ENCODE measurements around the gene ALDH4A1.
"Not testable (repeated sequence)": the region's sequence is repeated elsewhere in the genome, so short reads cannot be mapped to it uniquely, and the experiment has no call there.

Gene ALDH4A1

DNA sequence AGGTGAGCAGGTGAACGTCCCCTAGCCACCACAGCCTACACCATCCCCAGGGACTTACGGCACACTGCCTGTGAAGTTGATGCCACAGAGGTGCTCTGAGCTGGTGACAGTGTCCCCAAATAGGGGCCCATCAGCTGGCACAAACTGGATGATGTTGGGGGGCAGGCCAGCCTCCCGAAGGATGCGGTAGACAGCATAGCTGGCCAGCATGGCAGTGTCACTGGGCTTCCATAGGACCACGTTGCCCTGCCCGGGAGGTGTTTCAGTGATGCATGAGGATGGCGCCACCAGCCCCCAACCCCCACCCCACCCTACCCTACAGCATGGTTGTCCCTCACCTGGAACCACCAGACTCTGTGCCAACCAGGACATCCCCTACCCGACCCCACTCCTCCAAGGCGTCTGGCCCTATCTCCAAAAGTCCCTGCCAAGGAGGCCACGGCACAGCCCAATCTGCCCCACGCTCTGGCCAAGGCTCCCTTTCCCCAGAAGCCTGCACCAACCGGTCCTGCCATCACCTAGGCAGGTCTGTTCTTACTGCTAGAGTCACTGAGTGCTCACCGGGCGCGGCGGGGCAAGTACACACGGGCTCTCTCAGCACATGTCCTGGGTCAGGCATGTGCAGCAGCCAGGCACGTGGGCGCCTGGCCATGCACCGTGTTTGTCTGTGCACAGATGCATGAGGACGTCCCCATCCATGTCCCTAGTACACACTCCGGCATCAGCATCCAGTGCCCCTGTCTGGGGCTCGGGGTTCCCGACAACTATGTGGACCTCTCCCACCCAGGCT, 20.5 kb downstream of the ALDH4A1 start:
- DNase-seq (ENCODE audit: low read depth), result no peak
- H3K4me3 ChIP-seq (ENCODE audit: low read depth, low read length), result no peak overlapping the region

DNA sequence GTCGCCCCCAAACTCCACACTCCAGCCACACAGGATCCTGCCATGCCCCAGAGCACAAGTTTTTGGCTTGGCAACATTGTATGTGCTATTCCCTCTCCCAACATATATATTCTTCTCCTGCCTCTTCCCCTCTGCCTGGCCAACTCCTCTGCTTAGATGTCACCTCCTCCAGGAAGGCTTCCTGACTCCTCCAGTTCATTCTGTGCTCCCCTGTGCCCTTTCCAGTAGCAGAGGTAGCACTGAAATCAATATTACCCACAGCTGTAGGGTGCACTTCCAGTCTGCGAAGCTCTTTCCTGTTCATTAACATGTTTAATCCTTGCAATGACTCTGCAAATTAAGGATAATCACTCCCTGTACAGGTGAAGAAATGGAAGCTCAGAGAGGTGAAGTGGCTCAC, 21.2 kb downstream of the ALDH4A1 start:
- DNase-seq (ENCODE audit: low read depth), result no peak
- H3K4me3 ChIP-seq (ENCODE audit: low read depth, low read length), result no peak overlapping the region

DNA sequence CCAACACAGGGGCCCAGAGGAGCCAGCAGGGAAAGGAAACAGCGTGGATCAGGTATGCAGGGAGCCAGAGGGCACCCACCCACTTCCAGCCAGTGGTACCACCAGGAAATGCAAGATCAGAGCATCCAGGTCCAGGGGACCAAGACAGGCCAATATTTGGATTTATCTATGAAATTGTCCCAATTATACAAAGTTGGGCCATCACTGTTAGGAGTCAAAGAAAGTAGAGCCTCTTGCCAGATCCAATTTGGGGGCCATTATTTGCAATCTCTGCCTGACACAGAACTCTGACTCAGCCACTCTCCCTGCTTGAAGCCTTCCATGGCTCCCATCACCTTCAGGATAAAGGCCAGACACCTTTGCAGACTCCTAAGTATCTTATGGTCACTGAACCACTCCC, 21.8 kb downstream of the ALDH4A1 start:
- H3K4me3 ChIP-seq (ENCODE audit: low read depth, low read length), result no peak overlapping the region
- DNase-seq (ENCODE audit: low read depth), result no peak

DNA sequence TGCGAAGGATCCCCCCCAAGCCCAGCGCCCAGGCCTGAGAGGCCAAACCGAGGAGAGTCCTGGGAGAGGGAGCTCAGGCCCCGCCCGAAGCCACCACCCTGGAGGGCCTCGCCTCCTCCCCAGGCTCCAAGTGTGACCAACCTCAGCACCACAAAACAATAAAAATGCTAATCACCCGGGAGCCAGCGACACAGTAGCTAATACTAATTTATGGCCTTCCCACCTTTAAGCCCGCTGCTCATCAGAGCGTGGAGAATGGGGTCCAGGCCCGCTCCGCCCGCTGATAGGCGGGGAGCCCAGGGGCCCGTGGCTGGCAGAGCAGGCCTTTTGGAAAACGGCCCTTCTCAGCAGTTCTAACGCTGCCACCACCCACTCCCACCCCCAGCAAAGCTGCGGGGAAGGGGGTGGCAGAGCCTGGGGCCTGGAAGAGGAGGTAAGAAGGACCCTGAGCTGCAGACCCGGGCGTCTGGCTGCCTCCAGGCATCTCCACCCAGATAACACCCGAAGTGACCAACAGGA, 22.5 kb downstream of the ALDH4A1 start:
- H3K4me3 ChIP-seq (ENCODE audit: low read depth, low read length), result no peak overlapping the region
- DNase-seq (ENCODE audit: low read depth), result no peak

DNA sequence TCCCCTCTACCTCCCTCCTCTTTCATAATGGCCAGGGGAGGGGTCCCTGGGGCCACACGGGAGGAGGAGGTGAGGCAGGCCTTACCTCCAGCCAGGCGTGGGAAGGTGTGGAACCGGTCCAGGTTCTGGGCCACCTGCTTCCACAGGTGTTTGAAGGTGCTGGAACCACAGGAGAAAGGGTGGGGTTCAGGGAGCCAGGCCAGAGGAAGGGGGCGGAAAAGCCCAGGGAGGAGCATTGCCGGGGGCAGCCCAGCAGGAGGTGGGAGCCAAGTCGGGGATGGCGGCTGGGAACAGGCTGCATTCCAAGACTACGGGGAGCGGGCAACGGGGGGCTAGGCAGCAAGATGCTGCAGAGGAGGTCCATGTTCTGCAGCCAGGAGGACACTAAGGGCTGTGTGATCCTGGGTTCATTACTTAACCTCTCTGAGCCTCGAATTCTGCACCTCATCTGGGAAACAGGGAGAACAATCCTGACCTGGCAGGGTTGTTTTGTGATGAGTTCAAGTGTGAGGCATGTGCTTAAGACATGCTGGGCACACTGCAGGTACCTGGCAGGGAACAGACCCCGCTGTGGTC, 23.1 kb downstream of the ALDH4A1 start:
- DNase-seq (ENCODE audit: low read depth), result no peak
- H3K4me3 ChIP-seq (ENCODE audit: low read depth, low read length), result no peak overlapping the region

DNA sequence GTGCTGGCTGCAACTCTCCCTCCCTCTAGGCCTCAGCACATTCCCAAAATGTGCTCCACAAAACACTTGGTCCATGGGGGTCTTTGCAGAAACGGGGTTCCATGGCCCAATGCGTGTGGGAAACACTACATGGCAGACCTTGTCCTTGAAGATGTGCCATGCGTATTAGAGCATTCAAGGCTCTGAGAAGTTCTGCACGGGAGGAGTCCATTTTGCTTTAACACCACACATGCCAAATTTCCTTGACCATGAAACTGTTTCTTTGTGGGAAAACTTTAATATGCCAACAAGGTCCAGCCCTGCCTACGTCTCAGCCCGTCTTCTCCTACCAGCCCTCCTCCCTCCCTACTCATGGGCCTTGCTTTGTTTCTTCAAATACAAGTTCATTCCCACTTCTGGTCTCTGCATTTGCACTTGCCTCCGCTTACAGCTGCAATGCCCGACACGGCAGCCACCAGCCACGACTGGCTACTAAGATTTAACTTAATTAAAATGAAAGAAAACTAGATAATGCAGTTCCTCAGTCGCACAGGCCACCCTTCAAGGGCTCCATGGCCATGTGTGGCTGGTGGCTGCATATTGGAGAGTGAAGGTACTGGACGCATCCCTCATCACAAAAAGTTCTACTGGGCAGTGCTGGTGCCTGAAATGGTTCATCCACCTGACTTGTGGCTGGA, 23.7 kb downstream of the ALDH4A1 start:
- no peak overlapping the region for H3K4me3 ChIP-seq (ENCODE audit: low read depth, low read length)
- DNase-seq (ENCODE audit: low read depth), result no peak

DNA sequence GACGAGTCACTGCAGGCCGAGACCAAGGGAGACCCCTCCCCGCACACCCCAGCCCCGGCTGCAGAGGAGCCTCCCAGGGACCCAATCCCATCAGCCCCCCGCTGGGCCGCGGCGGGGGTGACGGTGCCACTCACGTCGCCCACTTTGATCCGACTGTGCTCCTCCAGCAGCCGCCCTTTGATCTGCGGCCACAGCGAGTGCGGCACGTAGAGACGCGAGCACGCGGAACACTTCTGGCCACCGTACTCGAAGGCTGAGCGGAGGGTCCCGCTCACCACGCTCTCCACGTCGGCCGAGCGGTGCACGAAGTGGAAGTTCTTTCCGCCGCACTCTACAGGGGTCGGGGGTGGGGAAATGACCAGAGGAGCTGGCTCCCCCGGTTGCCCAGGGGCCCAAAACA, 25.1 kb downstream of the ALDH4A1 start:
- no peak overlapping the region for H3K4me3 ChIP-seq (ENCODE audit: low read depth, low read length)
- no peak for DNase-seq (ENCODE audit: low read depth)

DNA sequence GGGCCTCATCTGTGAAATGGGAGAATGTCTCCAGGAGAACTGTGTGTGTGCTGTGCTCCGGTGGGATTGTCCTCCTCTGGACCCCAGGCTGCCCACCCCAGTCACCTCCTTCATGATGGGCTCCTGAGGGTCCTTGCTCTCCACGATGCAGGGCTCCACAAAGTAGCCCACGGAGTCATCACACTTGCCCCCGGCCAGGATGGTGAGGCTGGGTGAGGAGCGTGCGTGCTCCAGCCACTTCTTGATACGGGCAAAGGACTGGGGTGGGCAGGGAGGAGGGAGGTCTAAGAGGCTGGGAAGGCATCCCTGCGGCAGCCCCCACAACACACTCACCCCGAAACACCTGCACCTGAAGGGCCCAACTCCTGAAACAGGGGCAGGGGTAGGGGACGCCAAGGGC, 26.1 kb downstream of the ALDH4A1 start:
- no peak overlapping the region for H3K4me3 ChIP-seq (ENCODE audit: low read depth, low read length)
- no peak for DNase-seq (ENCODE audit: low read depth)

DNA sequence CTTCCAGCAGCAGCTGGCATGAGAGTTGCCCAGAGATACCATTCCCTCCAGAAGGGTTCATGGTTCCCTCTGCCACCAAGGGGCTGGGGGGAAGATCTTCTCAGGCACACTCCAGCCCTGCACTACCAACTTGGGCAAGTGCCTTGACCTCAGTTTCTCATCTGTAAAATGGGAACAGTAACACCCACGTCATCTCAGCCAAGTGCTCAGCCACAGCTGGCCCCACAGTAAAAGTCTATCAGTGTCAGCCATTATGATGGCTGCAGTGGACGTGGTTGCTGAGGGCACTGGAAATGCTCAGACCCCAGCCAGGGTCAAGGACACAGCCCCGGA, 26.6 kb downstream of the ALDH4A1 start:
- DNase-seq (ENCODE audit: low read depth), result no peak
- no peak overlapping the region for H3K4me3 ChIP-seq (ENCODE audit: low read depth, low read length)

DNA sequence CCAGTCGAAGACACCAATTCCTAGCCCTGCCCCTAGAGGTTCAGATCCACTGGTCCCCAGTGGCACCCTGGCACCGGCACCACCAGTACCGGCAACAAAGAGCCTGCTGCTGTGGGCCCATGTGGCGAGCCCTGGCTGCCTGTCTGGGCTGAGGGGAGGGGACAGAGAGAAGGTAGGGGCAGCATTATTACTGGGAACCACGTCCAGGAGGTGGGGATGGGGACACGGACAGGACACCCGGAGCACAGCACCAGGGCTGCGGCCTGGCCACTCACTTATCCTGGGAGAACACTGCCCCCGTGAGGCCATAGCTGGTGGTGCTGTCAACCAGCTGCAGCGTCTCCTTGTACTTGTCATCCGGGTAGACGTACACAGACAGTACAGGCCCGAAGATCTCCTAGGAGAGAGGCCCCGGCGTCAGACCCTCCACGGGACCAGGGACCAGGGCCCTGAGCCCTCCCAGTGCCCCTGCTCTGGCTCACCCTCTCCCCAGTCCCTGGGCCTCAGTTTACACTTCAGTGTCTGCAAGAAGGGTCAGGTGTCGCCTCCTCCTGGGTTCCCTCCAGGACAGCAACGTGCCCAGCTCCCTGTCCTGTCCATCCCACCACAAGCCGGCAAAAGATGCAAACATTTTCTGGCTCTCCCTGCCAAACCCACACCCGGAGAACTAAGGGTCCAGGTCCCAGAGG, 27.1 kb downstream of the ALDH4A1 start:
- no peak overlapping the region for H3K4me3 ChIP-seq (ENCODE audit: low read depth, low read length)
- DNase-seq (ENCODE audit: low read depth), result peak; percentile 45

DNA sequence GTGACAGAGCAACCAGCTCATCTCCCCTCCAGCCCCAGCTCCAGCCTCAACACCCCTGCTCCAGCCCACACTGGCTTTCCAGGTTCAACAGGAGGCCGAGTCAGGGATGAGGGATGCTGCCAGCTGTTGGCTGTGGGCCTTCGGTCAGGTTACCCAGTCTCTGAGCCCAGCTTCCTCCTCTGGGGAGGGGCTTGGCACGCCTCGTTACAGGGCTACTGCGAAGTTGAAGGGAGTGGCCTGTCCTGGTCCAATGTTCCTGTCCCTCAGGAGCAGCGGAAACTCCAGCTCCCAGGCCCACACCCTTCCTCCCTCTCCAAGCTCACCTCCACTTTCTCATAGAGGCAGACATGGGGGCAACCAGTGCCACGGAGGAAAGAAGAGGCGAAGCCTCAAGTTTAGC, 27.8 kb downstream of the ALDH4A1 start:
- no peak for DNase-seq (ENCODE audit: low read depth)
- no peak overlapping the region for H3K4me3 ChIP-seq (ENCODE audit: low read depth, low read length)

DNA sequence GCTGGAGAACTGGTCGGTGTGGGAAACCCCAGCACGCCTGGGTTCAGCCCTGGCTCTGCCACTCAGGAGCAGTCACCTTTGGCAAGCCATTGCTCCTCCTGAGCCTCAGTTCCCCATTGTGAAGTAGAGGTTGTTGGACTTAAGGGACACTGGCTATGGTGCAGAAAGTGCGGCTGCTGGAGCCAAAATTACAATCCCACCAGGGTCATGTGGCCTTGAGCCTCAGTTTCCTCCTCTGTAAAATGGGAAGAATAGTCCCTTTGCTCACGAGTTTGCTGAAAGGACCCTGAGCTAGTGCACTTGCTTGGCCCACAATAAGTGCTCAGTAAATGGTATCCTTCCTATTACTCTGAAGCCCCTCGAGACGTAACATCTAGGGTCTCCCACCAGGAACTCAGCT, 28.3 kb downstream of the ALDH4A1 start:
- H3K4me3 ChIP-seq (ENCODE audit: low read depth, low read length), result no peak overlapping the region
- DNase-seq (ENCODE audit: low read depth), result no peak

DNA sequence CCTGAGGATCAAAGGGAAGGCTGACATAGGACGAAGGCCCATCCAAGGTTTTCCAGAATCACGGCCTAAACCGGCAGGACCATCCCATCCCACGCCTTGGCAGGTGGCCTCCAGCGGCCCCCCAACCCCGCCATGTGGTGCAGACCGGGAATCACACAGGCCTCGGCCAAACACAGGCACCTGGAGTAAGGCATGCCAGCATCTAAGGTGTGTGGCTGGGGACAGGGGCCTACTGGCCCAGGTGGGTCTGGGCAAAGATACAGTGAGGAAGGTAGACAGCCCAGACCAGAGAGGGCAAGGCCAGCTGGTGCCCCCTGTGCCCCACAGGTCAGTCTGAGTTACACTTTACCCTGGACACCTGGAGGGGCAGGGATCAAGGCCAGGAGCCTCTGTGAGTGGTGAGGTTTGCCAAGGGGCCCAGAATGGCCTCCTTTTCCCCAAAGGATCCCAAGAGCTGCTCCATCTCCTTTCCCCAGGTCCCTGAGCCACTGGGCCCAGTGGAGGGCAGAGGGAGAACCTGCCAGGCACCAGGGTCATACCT, 30.2 kb downstream of the ALDH4A1 start:
- no peak for DNase-seq (ENCODE audit: low read depth)

DNA sequence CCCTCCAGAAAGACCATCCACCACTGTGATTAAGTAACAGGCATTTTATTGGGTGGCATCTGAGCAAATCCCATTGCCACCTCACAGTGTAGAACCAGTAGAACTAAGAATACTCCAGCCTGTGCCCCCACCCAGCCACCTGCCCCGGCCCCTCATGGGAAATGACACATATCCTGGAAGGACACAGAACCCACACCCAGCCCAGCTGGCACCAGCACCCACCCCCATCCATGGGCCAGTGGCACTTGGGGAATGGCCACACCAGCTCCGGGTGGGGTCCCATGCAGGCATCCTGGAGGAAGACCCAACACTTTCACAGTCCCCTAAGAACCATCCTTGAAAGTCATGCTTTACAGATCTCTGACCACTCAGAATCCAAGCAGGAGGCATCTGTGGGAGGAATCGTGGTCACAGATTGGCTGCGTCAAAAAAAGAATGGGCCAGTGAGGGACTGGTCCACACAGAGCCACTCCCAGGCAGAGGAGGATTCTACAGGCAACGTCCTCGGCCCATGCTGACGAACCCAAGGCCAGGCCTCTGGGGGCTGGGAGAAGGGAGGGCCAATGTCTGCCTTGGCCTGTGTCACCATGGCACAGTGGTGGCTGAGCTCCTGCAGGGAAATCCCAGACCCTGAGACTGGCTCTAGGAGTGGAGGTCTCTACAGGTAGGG, 30.8 kb downstream of the ALDH4A1 start:
- no peak for DNase-seq (ENCODE audit: low read depth)
- no peak overlapping the region for H3K4me3 ChIP-seq (ENCODE audit: low read depth, low read length)

More for the DNA sequence above, 30.2 kb downstream of the ALDH4A1 start:
- H3K4me3 ChIP-seq (ENCODE audit: low read depth, low read length), result no peak overlapping the region

DNA sequence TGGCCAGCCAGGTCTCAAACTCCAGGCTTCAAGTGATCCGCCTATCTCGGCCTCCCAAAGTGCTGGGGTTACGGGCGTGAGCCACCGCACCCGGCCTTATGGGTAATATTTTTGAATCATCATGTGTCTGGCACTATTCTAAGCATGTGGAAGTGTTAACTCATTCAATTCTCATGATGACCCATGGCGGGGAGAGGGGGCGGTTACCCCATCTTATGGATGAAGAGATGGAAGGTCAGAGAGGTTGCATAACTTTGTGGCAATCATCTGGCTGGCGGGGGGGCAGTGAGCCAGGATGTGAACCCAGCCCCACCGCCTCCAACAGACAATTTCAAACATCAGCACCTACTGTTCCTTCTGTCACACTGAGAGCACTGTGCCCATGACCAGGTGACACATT, 31.4 kb downstream of the ALDH4A1 start:
- no peak for DNase-seq (ENCODE audit: low read depth)
- H3K4me3 ChIP-seq (ENCODE audit: low read depth, low read length), result no peak overlapping the region

DNA sequence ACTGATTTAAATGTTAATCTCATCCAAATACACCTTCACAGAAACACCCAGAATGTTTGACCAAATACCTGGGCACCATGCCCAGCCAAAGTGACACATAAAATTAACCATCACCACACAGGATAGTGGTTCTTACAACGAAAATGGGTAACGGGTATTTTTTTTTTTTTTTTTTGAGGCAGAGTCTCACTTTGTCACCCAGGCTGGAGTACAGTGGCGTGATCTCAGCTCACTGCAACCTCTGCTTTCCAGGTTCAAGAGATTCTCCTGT, 31.8 kb downstream of the ALDH4A1 start:
- H3K4me3 ChIP-seq (ENCODE audit: low read depth, low read length); DNase-seq (ENCODE audit: low read depth): not testable (repeated sequence)

DNA sequence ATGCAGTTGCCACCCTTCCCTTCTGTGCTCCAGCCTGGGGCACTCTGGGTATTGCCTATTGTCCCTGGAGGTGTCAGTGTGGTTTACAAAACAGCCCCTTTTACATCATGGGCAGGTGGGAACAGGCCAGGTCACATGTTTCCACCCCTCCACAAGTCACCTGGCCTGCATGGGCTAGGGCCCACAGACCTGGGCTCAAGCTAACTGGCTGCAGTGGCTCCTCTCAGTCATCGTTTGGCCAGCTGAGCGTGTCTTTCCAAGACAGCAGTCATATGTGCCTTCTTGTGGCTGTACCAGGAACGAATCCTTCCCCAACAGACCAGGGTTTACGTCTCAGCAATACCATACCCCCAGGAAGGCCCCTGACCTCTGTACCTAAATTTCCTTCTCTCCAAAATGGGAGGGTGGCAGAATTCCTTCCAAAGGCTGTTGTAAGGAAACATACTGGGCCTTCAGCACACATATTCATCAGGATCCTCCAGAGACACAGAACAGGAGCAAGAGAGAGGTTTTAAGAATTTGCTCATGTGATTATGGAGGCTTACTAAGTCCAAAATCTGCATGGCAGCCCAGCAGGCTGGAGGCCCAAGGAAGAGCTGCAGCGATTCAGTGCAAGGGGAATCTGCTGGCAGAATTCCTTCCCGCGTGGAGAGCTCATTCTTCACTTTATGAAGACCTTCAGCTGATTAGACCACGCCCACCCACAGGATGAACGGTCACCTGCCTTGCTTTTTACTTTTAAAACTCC, 32.3 kb downstream of the ALDH4A1 start:
- DNase-seq (ENCODE audit: low read depth), result no peak
- H3K4me3 ChIP-seq (ENCODE audit: low read depth, low read length), result no peak overlapping the region

DNA sequence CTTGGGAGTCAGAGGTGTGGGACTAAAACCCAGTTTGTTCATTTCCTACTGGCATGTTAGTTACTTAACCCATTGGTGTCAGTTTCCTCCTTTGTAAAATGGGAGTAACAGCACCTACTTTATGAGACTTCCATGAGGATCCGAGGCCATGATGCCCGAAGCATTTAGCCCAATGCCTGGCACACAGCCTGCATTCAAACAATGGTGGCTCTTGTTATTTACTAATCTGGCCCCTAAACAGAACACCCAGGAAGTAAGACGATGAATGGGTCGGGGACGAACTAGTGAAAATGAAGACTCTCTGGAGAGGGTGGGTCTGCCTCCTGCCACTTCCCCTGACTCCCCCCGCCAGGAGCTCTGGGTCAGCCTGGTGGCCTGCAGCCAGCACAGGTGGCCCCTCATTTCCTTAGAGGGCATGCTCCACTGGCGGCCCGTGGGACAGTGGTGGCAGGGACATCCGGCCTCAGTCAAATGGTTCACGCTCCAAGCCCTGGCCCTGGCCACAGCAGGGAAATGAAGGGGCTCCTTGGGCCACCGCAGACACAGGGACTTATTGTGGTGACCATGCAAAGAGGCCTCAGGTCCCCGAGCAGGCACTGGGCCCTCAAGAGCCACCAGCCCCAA, 33.4 kb downstream of the ALDH4A1 start:
- DNase-seq (ENCODE audit: low read depth), result no peak
- no peak overlapping the region for H3K4me3 ChIP-seq (ENCODE audit: low read depth, low read length)

DNA sequence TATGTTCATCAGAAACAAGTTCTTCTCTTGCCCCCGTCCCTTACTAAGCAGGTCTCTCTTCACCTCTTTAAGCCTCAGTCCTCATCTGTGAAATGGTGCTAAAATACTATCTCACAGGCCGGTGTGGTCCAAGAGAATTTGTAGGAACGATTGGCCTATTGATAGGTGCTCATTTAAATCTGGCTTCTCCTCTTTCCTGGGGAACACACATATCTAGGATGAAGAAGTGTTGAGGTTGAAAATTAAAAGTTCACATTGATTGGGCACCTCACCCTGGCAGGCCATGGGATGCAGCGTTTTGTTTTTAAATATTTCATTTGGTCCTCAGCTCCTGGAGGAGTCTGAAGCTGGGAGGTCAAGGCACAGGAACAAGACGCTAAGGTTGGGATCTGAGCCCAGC, 34.0 kb downstream of the ALDH4A1 start:
- no peak overlapping the region for H3K4me3 ChIP-seq (ENCODE audit: low read depth, low read length)
- DNase-seq (ENCODE audit: low read depth), result no peak

Measured in skeletal muscle cell (primary cell).